Measurements from ENCODE around the gene FCN1.

FCN1 gene

GRCh38 chr9:134870301-134870694 lies 47.4 kb downstream of the FCN1 start:
- DNase-seq = no peak
- no peaks in the 10 kb centered on the region for H3K36me3 Mint-ChIP-seq (ENCODE audit: low read depth)

DNA sequence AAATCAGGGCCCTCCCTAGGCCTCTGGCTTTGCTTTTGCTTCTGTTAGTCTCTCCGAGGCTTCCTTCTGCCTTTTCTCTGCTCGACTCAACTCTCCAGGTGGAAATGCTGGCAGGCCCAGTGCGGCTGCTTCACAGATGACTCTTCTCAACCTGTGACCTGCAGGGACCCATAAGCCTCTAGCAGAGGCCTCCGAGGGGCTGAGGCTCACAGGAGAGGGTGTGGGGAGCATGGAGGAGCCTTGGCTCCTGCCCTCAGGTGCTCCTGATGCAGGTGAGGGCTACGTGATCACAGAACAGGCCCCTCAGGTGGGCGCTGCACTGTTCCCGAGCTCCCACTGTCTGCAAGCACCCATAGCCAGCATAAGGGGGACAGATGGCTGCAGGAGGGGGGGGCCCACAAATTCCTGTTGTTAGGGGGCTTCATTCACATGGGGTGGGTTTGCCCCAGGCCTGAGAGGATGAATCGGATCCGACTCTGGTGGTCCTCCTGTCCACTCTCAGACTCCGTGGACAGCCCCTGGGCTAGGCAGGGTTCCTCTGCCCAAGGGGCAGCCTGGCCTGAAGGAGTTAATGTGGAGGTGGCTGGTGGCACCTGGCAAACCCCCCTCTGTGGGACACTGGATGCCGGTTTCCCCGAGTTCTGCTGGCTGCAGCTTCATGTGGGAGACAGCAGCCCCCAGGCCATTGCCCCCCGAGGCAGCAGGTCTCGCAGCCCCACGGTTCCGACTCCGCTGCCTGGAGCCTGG lies 48.0 kb downstream of the FCN1 start:
- Mint-ChIP-seq H3K27ac (no peak overlapping the region), H3K36me3 (ENCODE audit: low read depth) (no peaks in the 10 kb centered on the region), H3K27me3 (ENCODE audit: low read depth, poor library complexity) (peaks cover 20% of the 10 kb centered on the region), H3K4me3 (no peak overlapping the region), H3K9me3 (peaks cover 19% of the 10 kb centered on the region), H3K4me1 (peaks cover 11% of the 10 kb centered on the region)
- no peak for DNase-seq
- no peak for TF ChIP-seq CTCF (IDR thresholded peaks at IDR 0.05)

More at GRCh38 chr9:134870301-134870694, 47.4 kb downstream of the FCN1 start:
- Mint-ChIP-seq H3K9me3 (peaks cover 19% of the 10 kb centered on the region), H3K4me1 (peaks cover 11% of the 10 kb centered on the region), H3K4me3 (no peak overlapping the region), H3K27me3 (ENCODE audit: low read depth, poor library complexity) (peaks cover 24% of the 10 kb centered on the region), H3K27ac (no peak overlapping the region)
- no peak for TF ChIP-seq CTCF (IDR thresholded peaks at IDR 0.05)

DNA sequence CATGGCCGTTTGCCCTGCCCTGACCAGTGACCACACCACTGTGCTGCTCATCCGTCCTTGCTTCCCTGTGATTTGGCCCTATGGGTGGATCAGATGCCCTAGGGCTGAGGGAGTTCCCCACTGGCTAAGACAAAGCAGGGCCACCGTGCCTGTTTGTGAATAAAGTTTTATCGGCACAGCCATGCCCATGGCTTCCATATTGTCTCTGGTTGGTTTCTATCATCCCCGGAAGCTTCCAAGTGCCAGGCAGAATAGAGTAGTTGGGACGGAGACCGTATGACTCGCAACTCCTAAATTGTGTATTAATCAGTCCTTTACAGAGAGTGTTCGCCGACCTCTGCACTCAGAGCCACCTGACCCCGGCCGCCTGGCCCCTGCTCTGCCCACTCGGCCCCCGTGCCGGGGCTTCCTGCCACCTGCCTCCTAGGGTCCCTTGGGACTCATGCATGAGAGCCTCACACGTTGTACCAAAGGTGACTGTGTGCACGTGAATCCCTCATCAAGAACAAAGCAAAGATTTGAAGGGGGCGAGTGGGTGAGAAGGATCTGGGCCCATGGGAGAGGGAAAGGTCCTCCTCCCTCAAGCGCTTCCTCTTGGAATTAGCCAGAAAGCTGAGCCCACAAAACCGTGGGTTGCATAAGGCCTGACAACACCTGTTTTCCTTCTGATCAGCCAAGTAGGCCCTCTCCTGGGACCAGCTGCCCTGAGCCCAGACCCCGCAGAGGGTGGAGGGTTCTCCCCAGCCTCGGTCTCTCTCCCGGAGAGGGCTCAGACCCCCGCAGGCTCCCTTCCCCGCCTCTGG lies 48.8 kb downstream of the FCN1 start:
- TF ChIP-seq CTCF (IDR thresholded peaks at IDR 0.05) = no peak
- peaks cover 11% of the 10 kb centered on the region for H3K4me1 Mint-ChIP-seq
- no peaks in the 10 kb centered on the region for H3K36me3 Mint-ChIP-seq (ENCODE audit: low read depth)
- peaks cover 20% of the 10 kb centered on the region for H3K27me3 Mint-ChIP-seq (ENCODE audit: low read depth, poor library complexity)
- no peak overlapping the region for H3K4me3 Mint-ChIP-seq
- DNase-seq = no peak
- no peak overlapping the region for H3K27ac Mint-ChIP-seq
- H3K9me3 Mint-ChIP-seq = peaks cover 19% of the 10 kb centered on the region

DNA sequence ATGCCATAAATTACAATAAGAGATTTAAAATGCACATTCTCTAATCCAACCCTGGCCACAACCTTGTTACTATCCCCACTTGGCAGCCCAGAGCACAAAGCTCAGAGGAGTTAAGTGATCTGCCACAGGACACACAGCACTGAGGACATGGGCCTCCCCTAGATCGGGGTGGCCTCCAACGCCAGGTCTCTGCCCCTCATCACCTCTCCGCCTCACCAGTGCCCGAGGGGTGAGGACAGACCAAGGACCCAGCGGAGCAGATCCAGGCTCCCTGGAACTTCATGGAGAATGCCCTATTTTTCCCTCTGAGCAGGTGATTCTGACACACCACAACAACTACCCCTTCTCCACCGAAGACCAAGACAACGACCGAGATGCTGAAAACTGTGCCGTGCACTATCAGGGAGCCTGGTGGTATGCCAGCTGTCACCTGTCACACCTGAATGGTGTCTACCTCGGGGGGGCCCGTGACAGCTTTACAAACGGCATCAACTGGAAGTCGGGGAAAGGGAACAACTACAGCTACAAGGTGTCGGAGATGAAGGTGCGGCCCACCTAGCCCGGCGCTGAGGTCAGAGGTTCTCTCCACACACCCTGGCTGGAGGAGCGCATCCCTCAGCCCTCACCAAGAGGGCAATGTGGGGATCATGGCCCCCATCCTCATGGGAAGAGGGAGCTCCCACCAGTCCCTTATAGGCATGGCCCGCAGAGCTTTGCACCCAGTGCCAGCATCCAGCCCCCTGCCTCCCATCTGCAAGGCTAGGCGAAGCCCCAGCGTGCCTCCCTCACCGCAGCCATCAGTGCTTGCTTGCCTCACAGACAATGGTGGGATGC lies 49.6 kb downstream of the FCN1 start:
- DNase-seq = no peak
- H3K4me3 Mint-ChIP-seq = no peak overlapping the region
- peaks cover 15% of the 10 kb centered on the region for H3K9me3 Mint-ChIP-seq
- no peak overlapping the region for H3K27ac Mint-ChIP-seq
- peaks cover 20% of the 10 kb centered on the region for H3K27me3 Mint-ChIP-seq (ENCODE audit: low read depth, poor library complexity)
- no peaks in the 10 kb centered on the region for H3K36me3 Mint-ChIP-seq (ENCODE audit: low read depth)
- no peak for TF ChIP-seq CTCF (IDR thresholded peaks at IDR 0.05)
- H3K4me1 Mint-ChIP-seq = peaks cover 11% of the 10 kb centered on the region

- TF ChIP-seq CTCF (IDR thresholded peaks at IDR 0.05) = no peak
- H3K4me1 Mint-ChIP-seq = peaks cover 5% of the 10 kb centered on the region
- H3K36me3 Mint-ChIP-seq (ENCODE audit: low read depth) = no peaks in the 10 kb centered on the region
- no peak overlapping the region for H3K4me3 Mint-ChIP-seq
- DNase-seq = no peak
- peaks cover 9% of the 10 kb centered on the region for H3K27me3 Mint-ChIP-seq (ENCODE audit: low read depth, poor library complexity)
- peaks cover 13% of the 10 kb centered on the region for H3K9me3 Mint-ChIP-seq
- H3K27ac Mint-ChIP-seq = no peak overlapping the region
Observed at GRCh38 chr9:134864821-134865190, 52.9 kb downstream of the FCN1 start.

All from nephron progenitor cell (in vitro differentiated cells).